GM19025 (cell line): ENCODE results near the gene TEX10.
"Not testable (repeated sequence)": the region's sequence is repeated elsewhere in the genome, so short reads cannot be mapped to it uniquely, and the experiment has no call there.

Source experiments
- ATAC-seq: cut with Tn5 transposase; IDR thresholded peaks from one replicate; pipeline ENCODE4 v1.9.1; 2021; ENCODE audit warnings: mild to moderate bottlenecking, low read depth, moderate library complexity; ENCODE audit not compliant: unreplicated experiment

The TEX10 gene

DNA sequence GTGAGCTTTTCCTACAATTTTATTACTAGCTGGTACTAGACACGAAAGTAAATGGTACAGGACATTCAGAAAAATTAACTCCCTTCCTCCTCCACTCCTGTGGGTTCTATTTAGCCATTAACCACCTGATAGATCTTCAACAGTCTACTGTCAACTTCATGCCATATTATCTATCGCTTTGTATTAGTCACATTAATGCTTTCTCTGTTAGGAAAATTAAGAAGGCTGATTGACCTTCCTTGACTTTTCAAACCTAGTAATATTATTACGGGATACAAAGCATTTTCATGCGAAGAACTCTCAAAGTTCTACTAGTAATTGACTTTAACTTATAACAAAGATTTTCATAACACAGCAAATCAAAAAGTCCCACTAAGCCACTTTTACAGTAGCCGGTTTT lies 1.2 kb downstream of the TEX10 start:
- no peak for ATAC-seq

DNA sequence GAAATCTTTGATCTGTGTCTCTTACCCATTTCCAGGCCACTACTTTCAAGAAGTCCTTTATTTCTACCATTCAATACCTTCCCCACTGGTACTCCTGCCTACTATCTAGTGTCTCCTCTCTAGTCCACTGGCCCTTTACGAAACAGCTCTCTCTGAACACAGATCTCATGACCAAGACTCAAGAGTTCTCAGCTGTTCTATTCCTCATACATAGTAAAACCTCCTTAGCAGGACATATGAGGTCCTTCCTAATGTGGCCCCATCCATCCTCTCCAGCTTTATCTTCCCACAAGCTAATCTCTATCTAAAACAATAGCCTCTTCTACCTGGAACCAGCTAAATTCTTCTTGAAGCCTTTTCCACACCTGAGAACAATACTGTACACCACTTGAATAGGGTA lies 2.6 kb downstream of the TEX10 start:
- ATAC-seq, result no peak

DNA sequence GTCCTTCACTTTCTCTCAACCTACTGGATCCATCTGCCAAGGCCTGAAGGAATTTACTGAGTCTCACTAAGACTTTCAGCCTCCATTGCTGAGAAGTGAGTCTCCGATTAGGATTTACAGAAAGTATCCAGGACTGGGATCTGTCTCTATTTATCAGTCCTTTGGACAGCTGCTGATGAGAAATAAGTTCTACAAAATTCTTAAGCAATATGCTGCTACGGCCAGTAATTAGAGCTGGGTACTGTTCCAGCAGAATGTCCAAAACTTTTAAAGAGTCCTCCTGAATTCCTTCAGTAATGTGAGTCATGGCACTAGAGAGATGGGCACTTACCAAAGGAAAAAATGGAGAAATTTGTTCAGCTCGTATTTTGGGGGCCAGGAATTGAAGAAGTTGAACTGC lies 5.9 kb downstream of the TEX10 start:
- no peak for ATAC-seq

DNA sequence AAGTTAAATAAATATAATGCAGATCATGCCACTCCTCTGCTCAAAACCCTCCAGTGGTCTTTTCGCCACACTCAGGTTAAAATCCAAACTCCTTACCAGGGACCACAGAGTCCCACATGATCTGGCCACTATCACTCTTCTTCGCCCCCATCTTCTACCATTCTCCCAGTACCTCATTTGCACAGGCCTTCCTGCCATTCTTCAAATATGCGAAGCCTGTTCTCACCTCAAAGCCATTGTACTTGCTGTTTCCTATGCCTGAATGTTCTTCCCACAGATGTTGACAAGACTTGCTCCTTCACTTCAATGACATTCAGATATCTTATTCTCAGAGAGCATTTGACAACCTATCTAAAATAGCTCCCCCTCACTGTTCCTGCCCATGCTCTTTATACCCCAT lies 10.9 kb downstream of the TEX10 start:
- no peak for ATAC-seq

DNA sequence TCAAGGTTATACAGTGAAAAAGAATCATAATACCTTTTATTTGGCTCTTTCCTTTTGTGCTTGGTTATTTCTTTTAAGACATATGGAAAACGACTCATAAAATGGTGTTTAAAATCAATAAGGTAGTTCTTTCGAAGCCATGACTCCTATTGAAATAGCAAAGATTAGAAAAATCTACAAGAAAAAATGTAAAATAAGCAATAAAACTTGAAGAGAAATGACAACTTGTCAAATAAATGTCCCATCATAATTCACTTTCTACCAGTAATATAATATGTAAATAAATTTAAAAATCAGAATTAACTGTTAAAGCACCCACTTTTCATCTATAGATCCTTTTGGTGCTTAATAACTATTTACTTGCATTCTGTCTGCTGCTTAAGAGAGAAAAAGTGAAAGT lies 12.5 kb downstream of the TEX10 start:
- no peak for ATAC-seq

DNA sequence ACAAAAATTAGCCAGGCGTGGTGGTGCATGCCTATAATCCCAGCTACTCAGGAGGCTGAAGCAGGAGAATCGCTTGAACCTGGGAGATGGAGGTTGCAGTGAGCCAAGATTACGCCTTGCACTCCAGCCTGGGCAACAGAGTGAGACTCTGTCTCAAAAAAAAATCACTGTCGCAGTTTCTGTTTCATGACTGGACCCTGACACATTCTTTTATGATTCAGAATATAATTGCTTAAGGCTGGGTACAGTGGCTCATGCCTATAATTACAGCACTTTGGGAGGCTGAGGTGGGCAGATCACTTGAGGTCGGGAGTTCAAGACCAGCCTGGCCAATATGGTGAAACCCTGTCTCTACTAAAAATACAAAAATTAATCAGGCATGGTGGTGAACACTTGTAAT lies 14.0 kb downstream of the TEX10 start:
- not testable (repeated sequence) for ATAC-seq

DNA sequence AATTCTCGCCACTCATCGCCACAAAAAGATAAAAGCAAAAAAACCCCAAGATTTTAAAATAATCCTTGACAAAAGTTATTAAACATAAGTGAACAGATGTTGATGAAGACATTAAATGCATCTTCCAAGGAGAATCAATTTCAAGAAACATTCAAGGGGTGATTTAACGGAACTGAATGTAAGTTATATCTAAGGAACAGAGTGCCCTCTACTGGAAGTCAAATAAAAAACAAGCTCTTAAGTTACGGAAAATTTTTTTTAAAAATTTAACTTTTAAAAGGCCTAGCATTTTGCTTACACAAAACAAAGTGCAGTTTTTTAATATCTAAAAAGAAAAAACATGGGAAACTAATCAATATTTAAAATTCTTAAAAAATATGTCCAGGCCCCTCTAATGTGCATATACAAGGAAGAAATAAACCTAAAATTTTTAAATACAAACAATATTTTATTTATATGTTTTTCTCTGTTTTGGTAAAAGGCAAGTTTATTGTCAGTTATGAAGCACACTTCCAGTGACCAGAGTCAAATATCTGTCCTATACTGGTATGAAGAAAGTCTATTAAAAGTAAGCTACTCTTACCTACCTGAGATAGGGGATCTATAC lies 28.0 kb downstream of the TEX10 start:
- no peak for ATAC-seq

DNA sequence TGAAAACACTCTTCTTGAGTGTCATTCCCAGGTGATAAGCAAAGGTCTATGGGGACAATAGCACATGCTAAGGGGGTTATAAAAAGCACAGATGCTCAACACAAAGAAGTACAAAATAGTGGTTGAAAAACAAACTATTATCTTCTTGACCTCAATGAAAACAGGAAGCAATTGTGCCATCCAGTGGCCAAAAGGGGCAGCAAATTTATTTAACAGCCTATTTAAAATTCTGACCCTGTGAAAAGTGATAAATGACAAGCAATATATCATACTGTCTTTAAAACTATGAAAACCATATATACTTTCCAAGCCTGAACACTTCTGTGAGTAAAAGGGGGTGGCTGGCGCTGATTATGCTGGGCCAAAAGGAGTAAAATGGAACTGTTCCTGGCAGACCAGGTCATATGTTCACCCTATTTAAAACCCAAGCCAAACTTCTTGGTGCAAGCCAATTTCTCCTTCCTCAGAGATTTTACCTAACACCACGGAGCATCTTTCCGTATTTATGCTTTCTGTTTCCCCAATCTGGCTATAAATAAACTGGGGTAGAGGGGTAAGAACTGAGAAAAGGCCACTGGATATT lies 29.7 kb downstream of the TEX10 start:
- no peak for ATAC-seq

DNA sequence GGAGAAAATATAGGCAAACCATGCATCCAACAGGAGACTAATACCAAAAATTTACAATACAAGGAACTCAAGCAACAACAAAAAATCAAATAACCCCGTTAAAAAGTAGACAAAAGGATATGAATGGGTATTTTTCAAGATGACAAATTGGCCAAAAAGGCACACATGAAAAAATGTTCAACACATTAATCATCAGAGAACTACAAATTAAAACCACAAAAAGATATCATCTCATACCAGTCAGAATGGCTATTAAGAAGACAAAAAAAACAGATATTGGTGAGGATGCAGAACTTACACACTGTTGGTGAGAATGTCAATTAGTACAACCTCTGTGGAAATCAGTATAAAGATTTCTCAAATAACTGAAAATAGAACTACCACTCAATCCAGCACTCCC lies 35.0 kb downstream of the TEX10 start:
- ATAC-seq, result no peak

DNA sequence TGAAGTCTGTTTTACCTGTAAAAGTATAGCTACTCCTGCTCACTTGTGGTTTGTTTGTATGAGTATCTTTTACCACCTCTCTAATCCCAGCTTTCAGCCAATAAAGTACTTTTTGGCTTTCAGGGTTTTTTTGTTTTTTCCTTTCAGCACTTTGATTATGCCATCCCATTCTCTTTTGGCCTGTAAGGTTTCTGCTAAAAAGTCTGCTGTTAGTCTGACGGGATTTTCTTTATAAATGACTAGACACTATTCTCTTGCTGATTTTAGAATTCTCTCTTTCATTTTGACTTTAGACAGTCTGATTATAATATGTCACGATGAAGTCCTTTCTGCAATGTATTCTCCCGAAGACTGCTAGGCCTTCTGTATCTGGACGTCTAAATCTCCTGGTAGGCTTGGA lies 37.2 kb downstream of the TEX10 start:
- no peak for ATAC-seq

DNA sequence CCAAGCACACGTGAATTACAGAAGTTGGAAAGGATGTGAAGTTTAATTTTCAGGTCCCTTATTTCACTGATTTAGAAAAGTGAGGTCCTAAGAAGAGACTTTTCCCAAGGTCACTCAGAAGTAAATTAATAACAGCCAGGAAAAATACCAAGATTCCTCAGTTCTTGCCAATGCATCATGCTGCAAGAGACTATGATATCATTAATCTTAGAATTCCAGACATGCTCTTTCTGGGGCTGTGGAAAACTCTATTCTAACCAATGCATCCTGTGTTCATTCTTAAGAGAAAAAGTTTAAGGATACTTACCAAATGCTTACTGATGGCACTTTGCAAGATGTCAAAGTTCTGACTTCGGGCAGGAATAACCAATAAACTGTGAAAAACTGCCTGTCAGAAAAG lies 42.8 kb downstream of the TEX10 start:
- no peak for ATAC-seq

DNA sequence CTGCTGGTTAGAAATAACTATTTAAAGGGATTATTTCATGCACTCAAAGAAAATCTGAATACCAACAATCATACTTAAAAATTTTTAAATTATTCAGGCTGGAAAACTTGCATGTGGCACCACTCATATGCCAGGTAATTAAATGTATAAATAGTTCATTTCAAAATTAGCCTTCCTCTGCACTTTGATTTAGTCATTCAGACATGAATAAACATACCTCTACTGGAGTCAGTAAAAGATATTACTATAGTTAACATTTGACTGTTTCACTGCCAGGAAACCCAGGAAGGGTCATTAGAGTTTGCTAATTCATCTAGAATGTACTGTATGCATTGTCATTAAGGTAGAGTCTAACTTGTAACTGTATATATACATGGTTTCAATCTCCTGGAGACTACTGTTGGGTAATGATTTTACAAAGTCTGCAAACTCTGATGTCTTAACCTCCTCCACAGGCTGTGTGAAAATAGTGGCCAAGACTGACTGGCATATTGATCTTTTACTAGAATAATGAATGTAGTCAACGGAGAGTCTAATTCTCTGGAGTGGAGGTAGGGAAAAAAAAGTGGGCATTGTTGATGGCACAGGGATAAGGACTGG lies 43.7 kb downstream of the TEX10 start:
- ATAC-seq, result no peak

DNA sequence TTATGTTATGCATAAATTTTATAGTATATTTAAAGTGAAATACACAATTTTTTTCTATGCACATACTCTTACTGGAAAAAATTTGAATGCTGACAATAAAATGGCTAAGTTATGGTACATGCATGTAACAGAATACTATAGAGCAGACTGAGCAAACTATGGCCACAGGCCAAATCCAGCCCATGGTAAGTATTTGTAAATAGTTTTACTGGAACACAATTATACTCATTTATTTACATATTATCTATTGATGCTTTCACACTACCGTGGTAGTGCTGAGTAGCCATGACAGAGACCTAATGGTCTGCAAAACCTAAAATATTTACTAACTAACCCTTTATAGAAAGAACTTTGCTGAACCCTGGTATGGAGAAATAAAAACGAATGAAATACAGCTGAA lies 45.7 kb downstream of the TEX10 start:
- ATAC-seq, result no peak

DNA sequence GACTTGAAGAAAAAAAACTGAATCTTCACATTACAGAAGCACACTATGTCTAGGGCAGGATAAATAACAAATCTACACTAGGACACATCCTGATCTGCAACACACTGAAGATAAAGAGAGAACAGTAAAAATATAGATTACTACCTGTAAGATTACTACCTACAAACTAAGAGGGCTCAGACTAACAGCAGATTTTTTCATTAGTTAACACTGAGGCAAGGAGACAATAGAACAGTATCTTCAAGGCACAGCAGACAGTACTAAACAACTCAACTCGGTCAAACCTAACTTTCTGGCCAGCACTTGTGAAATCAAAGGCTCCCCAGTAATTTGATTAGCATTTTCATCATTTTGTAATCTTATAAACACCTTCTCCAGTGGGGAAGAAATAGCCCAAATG lies 46.5 kb downstream of the TEX10 start:
- ATAC-seq, result no peak

DNA sequence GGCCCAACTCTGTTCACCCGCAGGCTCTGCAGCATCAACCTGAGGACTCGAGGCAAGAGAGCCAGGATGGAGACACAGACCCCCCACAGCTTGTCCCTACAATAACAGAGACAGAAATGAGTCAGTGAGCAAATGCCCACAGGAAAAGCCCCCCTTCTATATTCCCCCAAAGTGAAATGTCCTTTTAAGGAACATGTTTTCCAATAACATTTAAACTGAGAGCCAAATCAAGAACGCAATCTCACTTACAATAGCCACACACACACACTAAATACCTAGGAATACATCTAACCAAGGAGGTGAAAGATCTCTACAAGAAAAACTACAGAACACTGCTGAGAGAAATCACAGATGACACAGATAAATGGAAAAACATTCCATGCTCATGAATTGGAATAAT lies 49.0 kb downstream of the TEX10 start:
- ATAC-seq, result no peak

DNA sequence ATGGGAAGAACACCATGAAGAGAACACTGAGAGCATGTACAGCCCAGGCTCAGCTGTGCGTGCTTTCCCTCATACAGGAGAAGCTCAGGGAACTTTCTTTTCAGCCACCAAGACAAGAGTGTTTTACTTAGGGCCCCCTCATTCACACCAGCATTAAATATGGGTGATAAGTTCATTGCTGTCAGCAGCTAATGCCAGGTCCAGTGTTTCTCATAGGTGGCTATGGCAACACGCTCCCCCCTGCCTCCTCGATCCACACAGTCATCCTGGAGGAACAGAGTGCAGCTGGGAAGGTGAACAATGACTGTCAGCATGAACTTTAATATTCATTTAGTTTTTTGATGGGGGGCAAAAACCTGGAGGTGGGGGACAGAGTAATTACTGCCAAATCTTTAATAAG lies 54.4 kb downstream of the TEX10 start:
- ATAC-seq, result no peak

DNA sequence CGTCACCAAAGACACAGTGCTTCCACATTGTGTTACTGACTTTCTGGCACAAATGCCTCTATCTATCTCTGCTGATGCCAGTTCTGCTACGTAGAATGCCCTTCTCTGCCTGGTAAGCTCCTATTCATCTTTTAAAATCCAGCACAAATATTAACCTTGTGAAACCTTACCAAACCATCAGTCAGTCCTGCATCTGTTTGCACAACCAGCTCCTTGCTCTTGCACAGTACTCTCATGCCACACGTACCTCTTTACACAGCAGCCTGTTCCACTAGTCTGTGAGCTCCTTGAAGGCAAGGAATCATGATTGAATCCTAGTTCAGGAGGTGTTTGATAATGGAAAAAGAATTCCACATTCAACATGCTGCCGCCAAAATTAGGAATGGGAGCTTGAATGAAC lies 56.3 kb downstream of the TEX10 start:
- ATAC-seq, result no peak

DNA sequence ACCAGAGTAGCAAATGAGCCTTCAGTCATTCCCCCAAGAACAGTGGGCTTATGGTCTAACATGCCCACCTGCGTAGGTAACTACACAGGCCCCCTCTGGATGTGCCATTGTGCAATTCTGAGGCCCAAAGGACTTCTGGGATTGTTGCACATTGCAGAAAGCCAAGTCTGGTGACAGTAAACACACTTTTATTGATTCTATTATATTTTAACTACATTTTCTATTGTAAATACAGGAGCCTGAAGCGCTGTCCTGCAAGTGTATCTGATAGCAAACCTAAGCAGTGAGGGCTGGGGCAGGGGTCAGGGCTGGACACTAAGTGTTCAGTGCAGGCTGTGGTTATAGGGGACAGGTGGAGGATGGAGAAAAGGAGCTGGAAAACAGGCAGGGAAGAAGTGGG lies 57.5 kb downstream of the TEX10 start:
- ATAC-seq, result no peak

DNA sequence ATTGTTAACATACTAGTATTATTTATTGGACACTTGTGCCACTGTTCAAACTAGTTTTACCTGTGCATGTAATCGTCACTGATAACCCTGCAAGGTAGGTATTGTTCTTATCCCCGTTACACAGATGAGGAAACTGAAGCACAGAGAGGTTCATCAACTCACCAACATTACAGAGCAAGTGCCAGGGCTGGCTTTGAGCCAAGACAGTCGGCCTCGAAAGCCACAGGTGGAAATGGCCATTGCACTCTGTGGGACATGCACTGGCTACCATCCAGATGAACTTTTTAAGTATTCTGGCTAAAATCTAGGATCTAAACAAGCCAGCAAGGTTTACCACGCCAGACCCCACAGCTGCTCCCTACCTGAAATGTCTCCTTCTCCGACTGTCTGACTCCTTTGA lies 57.9 kb downstream of the TEX10 start:
- ATAC-seq, result no peak

DNA sequence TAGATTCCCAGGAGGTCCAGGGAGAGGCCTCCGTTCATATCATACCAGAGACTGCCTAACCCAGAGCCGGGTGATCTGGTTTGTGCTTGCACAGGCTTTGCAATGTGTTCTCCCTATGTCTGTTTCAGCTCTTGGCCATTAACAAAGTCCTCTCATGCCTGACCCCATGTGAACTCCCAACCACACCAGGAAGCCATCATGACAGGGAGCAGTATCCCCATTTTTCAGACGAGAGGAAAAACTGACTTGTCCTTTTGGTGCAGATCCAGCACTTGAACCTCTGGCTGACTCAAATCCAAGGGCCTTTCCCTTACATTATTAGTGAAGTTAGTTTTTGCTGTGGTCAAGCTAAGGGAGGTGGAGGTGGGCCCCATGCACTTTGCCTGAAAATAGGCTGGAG lies 58.4 kb downstream of the TEX10 start:
- ATAC-seq, result no peak

DNA sequence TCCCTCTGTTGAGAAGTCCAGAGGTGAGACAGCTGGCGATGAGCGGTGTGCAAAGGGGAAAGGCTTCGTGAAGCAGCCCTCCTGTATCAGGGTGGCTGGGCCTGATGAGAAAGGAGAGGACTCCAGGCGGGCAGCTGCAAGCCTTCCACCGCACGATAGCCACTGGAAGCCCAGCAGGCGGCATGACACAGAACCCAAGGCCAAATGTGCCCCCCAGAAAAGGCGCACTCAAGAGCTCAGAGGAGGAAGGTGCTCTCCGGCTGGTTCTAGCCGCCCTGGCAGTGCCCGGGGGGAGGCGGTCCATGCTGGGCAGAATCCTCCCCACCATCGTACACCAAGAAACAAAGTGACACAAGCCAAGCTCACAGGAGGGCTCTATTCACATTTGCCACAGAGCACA lies 60.3 kb downstream of the TEX10 start:
- ATAC-seq, result no peak

DNA sequence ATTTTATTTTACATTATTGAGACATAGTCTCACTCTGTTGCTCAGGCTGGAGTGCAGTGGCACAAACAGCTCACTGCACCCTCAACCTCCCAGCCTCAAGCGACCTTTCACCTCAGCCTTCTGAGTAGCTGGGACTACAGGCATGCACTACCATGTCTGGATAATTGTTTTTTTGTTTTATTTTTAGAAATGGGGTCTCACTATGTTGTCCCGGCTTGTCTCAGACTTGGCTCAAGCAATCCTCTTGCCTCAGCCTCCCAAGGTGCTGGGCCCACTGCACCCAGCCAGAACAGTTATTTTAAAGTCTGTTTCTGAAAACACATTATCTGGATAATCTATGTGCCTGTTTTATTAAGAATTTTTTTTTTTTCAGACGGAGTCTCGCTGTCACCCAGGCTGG lies 62.0 kb downstream of the TEX10 start:
- no peak for ATAC-seq

DNA sequence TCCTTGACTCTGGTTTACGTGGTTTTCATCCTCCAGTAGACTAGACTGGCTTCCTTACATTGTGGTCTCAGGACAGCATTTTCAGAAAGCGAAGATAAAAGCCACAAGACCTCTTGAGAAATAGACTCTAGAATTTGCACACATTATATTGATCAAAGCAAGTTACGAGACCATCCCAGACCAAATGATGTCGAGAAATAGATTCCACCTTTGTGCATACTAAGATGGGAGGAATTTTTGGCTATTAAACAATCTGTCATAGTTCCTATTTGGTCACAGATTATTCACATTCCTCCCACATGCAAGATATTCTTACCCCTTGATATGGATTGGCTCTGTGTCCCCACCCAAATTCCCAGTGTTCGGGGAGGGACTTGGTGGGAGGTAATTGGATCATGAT lies 65.6 kb downstream of the TEX10 start:
- no peak for ATAC-seq
